ENCODE measurements around the gene MRPL58. TPM values are rescaled to one million over a fixed set of nuclear protein-coding genes. Genes with fewer than 3 reads are reported as not detected.

Gene MRPL58
- total RNA-seq, 2 donors from 2014 or later = 29.7 to 30.1 TPM

- Mint-ChIP-seq H3K9me3 (no peaks in the 10 kb centered on the region), H3K4me1 (no peaks in the 10 kb centered on the region), H3K27me3 (ENCODE audit: insufficient read depth) (no peaks in the 10 kb centered on the region), H3K27ac (no peak overlapping the region), H3K4me3 (no peak overlapping the region), H3K36me3 (ENCODE audit: low read depth) (peaks cover 19% of the 10 kb centered on the region)
- DNase-seq = no peak
- H3K27me3 ChIP-seq (ENCODE audit: control insufficient read depth, insufficient read depth, low read length, poor library complexity, severe bottlenecking) = no peaks in the 10 kb centered on the region
- H3K36me3 ChIP-seq (ENCODE audit: control insufficient read depth, insufficient read depth, low read length) = peaks cover 19% of the 10 kb centered on the region
- H3K4me1 ChIP-seq (ENCODE audit: control insufficient read depth, insufficient read depth, low read length) = no peaks in the 10 kb centered on the region
- WGBS, 2 experiments (ENCODE audit: insufficient coverage in 1 of 2, insufficient read length in 1 of 2) = 92 to 93% methylated on average over 4 to 6 of the region's 6 CpGs
- no peak overlapping the region for H3K9ac ChIP-seq (ENCODE audit: extremely low read depth, low read length, poor library complexity, severe bottlenecking)
- no peaks in the 10 kb centered on the region for H3K9me3 ChIP-seq (ENCODE audit: control insufficient read depth, low read length)
- H3K4me3 ChIP-seq (ENCODE audit: low read length) = no peak overlapping the region
- H3K27ac ChIP-seq (ENCODE audit: low read depth, low read length) = no peak overlapping the region
- TF ChIP-seq CTCF (conservative IDR thresholded peaks at IDR 0.05) = no peak
Observed at GRCh38 chr17:74998783-74999182, 13.7 kb upstream of the MRPL58 start.

- no peak for DNase-seq
- H3K36me3 Mint-ChIP-seq (ENCODE audit: low read depth) = peaks cover 22% of the 10 kb centered on the region
- Histone ChIP-seq H3K27me3 (ENCODE audit: control insufficient read depth, insufficient read depth, low read length, poor library complexity, severe bottlenecking) (no peaks in the 10 kb centered on the region), H3K4me3 (ENCODE audit: low read length) (no peak overlapping the region), H3K4me1 (ENCODE audit: control insufficient read depth, insufficient read depth, low read length) (no peaks in the 10 kb centered on the region), H3K9me3 (ENCODE audit: control insufficient read depth, low read length) (no peaks in the 10 kb centered on the region), H3K27ac (ENCODE audit: low read depth, low read length) (no peak overlapping the region), H3K9ac (ENCODE audit: extremely low read depth, low read length, poor library complexity, severe bottlenecking) (no peak overlapping the region), H3K36me3 (ENCODE audit: control insufficient read depth, insufficient read depth, low read length) (peaks cover 19% of the 10 kb centered on the region)
- no peak for TF ChIP-seq CTCF (conservative IDR thresholded peaks at IDR 0.05)
- no peak overlapping the region for H3K4me3 Mint-ChIP-seq
- no peak overlapping the region for H3K27ac Mint-ChIP-seq
- H3K27me3 Mint-ChIP-seq (ENCODE audit: insufficient read depth) = no peaks in the 10 kb centered on the region
- no peaks in the 10 kb centered on the region for H3K9me3 Mint-ChIP-seq
- no peaks in the 10 kb centered on the region for H3K4me1 Mint-ChIP-seq
- 94 to 95% methylated on average over 3 to 4 of the region's 4 CpGs for WGBS, 2 experiments (ENCODE audit: insufficient coverage in 1 of 2, insufficient read length in 1 of 2)
Observed at GRCh38 chr17:74999523-74999922, 12.9 kb upstream of the MRPL58 start.

GRCh38 chr17:75001915-75002843 is 10.3 kb upstream of the MRPL58 start:
- Mint-ChIP-seq H3K4me1 (no peaks in the 10 kb centered on the region), H3K9me3 (no peaks in the 10 kb centered on the region), H3K36me3 (ENCODE audit: low read depth) (peaks cover 24% of the 10 kb centered on the region), H3K27ac (no peak overlapping the region), H3K27me3 (ENCODE audit: insufficient read depth) (no peaks in the 10 kb centered on the region), H3K4me3 (no peak overlapping the region)
- Histone ChIP-seq H3K4me1 (ENCODE audit: control insufficient read depth, insufficient read depth, low read length) (no peaks in the 10 kb centered on the region), H3K27me3 (ENCODE audit: control insufficient read depth, insufficient read depth, low read length, poor library complexity, severe bottlenecking) (no peaks in the 10 kb centered on the region), H3K36me3 (ENCODE audit: control insufficient read depth, insufficient read depth, low read length) (peaks cover 19% of the 10 kb centered on the region), H3K9me3 (ENCODE audit: control insufficient read depth, low read length) (no peaks in the 10 kb centered on the region), H3K9ac (ENCODE audit: extremely low read depth, low read length, poor library complexity, severe bottlenecking) (no peak overlapping the region), H3K27ac (ENCODE audit: low read depth, low read length) (no peak overlapping the region), H3K4me3 (ENCODE audit: low read length) (no peak overlapping the region)
- DNase-seq = no peak
- WGBS, 2 experiments (ENCODE audit: insufficient coverage in 1 of 2, insufficient read length in 1 of 2) = 90 to 95% methylated on average over 5 to 15 of the region's 15 CpGs
- no peak for TF ChIP-seq CTCF (conservative IDR thresholded peaks at IDR 0.05)
